K562 (cell line): ENCODE results near the gene FAM107B. TPM values are rescaled to one million over a fixed set of nuclear protein-coding genes. Genes with fewer than 3 reads are reported as not detected.

Experiments used
- ATAC-seq: fragments of 200-7000 bp; cut with Tn5 transposase; 3 replicates; pipeline ENCODE4 v1.9.1; 2020; ENCODE audit warnings: moderate library complexity
- BruUV-seq: library from RNA; stranded (reverse); fragments of 400-500 nt; replicated peaks from 2 replicates; lab custom pipeline; 2021; lab: Mats Ljungman, UMichigan
- CTCF ChIA-PET: fragments of 300-600 bp; formaldehyde crosslinking; extraction: SDS; loops from one replicate; lab custom pipeline; 2021; ENCODE audit warnings: low intra/inter-chr PET ratio; lab: Yijun Ruan, JAX
- POLR2A ChIA-PET: fragments of 300-600, 350-650 bp; sonication (Branson Sonifier 250); formaldehyde crosslinking; extraction: SDS; loops from one replicate; lab custom pipeline; 2021; ENCODE audit warnings: antibody characterized with exemption, inconsistent platforms; lab: Yijun Ruan, JAX
- DNase-seq, 4 experiments: peaks; one replicate each; pipeline versions ENCODE4 v3.0.0 to v3.0.0-alpha.2; 2011 to 2018; ENCODE audit warnings: low spot score in 3 of 4, mixed read lengths in 3 of 4; ENCODE audit errors: extremely low read depth in 1 of 4
- FAIRE-seq: peaks from 2 replicates; lab custom pipeline; 2011; peaks lifted over from hg19 to GRCh38; lab: Jason Lieb, UNC
- H2AFZ ChIP-seq: 2 replicates; pipeline ENCODE4 v1.6.0; 2011; ENCODE audit warnings: low read depth, low read length, control low read depth, inconsistent platforms
- H3K27ac ChIP-seq: fragments of 200-600 bp; 3 replicates; pipeline ENCODE4 v1.8.0; 2011; ENCODE audit warnings: low read depth, mild to moderate bottlenecking, control low read depth, inconsistent platforms, low read length, moderate library complexity, mixed read lengths; ENCODE audit errors: extremely low read depth
- H3K27me3 ChIP-seq, 2 experiments: fragments of 300-600 bp in 1 of 2; 2 replicates in 1 of 2; 3 replicates in 1 of 2; pipeline versions ENCODE4 v1.6.0 to v1.8.0; 2011; ENCODE audit warnings: inconsistent platforms in 2 of 2, low read length in 2 of 2, mild to moderate bottlenecking in 1 of 2, mixed read lengths in 1 of 2, moderate library complexity in 1 of 2; ENCODE audit not compliant: control insufficient read depth in 2 of 2, insufficient read depth in 2 of 2
- H3K36me3 ChIP-seq: fragments of 300-600 bp; 3 replicates; pipeline ENCODE4 v1.8.0; 2011; ENCODE audit warnings: mild to moderate bottlenecking, low read length, inconsistent platforms; ENCODE audit not compliant: control insufficient read depth, insufficient read depth
- H3K4me1 ChIP-seq, 2 experiments: fragments of 200-600 bp in 1 of 2; replicated peaks in 1 of 2; 2 replicates in 1 of 2; 3 replicates in 1 of 2; pipeline versions ENCODE4 v1.5.1 to v1.8.0; 2011; ENCODE audit warnings: inconsistent platforms in 2 of 2, low read length in 2 of 2, mild to moderate bottlenecking in 1 of 2, mixed read lengths in 1 of 2, moderate library complexity in 1 of 2; ENCODE audit not compliant: control insufficient read depth in 2 of 2, insufficient read depth in 2 of 2
- H3K4me2 ChIP-seq: 2 replicates; pipeline ENCODE4 v1.6.1; 2011; ENCODE audit warnings: low read length, control low read depth, inconsistent platforms, mixed read lengths; ENCODE audit not compliant: insufficient read depth
- H3K4me3 ChIP-seq: fragments of 200-600 bp; sonication (generic), shearing (Covaris generic); 2 replicates; pipeline ENCODE4 v1.5.1; 2016; ENCODE audit warnings: control low read depth, inconsistent platforms
- H3K79me2 ChIP-seq: fragments of 200-600 bp; 3 replicates; pipeline ENCODE4 v1.8.0; 2011; ENCODE audit warnings: low read length, inconsistent platforms; ENCODE audit not compliant: control insufficient read depth, insufficient read depth
- H3K9ac ChIP-seq, 2 experiments: 2 replicates each; pipeline versions ENCODE4 v1.6.0 to v1.6.1; 2011; ENCODE audit warnings: low read depth in 2 of 2, low read length in 2 of 2, control low read depth in 1 of 2, inconsistent platforms in 1 of 2, mild to moderate bottlenecking in 1 of 2, mixed read lengths in 1 of 2; ENCODE audit not compliant: insufficient read depth in 1 of 2
- H3K9me1 ChIP-seq: one replicate; pipeline ENCODE4 v1.6.0; 2011; ENCODE audit warnings: inconsistent platforms, mild to moderate bottlenecking, low read length, moderate library complexity; ENCODE audit not compliant: control insufficient read depth, insufficient read depth
- H3K9me3 ChIP-seq: replicated peaks from 2 replicates; pipeline ENCODE4 v1.5.1; 2011; ENCODE audit warnings: low read depth, low read length, inconsistent platforms; ENCODE audit not compliant: control insufficient read depth, insufficient read depth
- H4K20me1 ChIP-seq: replicated peaks from 2 replicates; pipeline ENCODE4 v1.6.1; 2011; ENCODE audit warnings: low read length, inconsistent platforms, mixed read lengths; ENCODE audit not compliant: control insufficient read depth, insufficient read depth
- ARID1B ChIP-seq: fragments of 450-650 bp; IDR thresholded peaks from 2 replicates; pipeline ENCODE4 v1.6.1; 2016; ENCODE audit warnings: antibody characterized with exemption, mild to moderate bottlenecking, inconsistent platforms
- DEAF1 ChIP-seq: fragments of 450-650 bp; formaldehyde crosslinking; IDR thresholded peaks from 2 replicates; pipeline ENCODE4 v1.4.0; 2020; ENCODE audit warnings: mild to moderate bottlenecking, moderate library complexity
- KDM5B ChIP-seq: fragments of 200-600 bp; sonication (generic); IDR thresholded peaks from 2 replicates; pipeline ENCODE4 v1.6.1; 2012; ENCODE audit warnings: low read depth, mild to moderate bottlenecking, moderate library complexity, low read length, control low read depth, inconsistent platforms; ENCODE audit not compliant: insufficient replicate concordance
- PBX2 ChIP-seq, 2 experiments: IDR thresholded peaks in 1 of 2; conservative IDR thresholded peaks in 1 of 2; 2 replicates each; pipeline ENCODE4 v1.6.1; 2016; ENCODE audit warnings: low read depth in 2 of 2, mild to moderate bottlenecking in 1 of 2, missing compliant biosample characterization in 1 of 2, missing genetic modification characterization in 1 of 2, moderate library complexity in 1 of 2
- THRAP3 ChIP-seq: fragments of 450-650 bp; IDR thresholded peaks from 2 replicates; pipeline ENCODE4 v1.6.1; 2016; ENCODE audit warnings: mild to moderate bottlenecking, inconsistent platforms, borderline replicate concordance
- WGBS: fragments of 100-300 bp; shearing (Covaris generic); methylation state at CpG from one replicate; pipeline ENCODE4 v1.1.6; 2016; ENCODE audit warnings: low coverage, mixed read lengths; ENCODE audit not compliant: insufficient coverage; ENCODE audit errors: missing lambda C conversion rate; 5-methylcytosine and 5-hydroxymethylcytosine counted together
- in situ Hi-C: fragments of 300-500 bp; cut with MboI; formaldehyde crosslinking; loops from 4 replicates; pipeline ENCODE4 v1.15.0; 2018; ENCODE audit warnings: inconsistent platforms, mixed read lengths
- intact Hi-C: fragments of 100-400 bp; cut with micrococcal nuclease; formaldehyde crosslinking; loops from 2 replicates; pipeline ENCODE4 v1.14.2; 2022
- polyA plus RNA-seq, 8 experiments: library from polyadenylated mRNA; depleted of rRNA in 4 of 8; stranded (reverse) in 5 of 8; unstranded in 3 of 8; fragments of >200 nt; fragmentation: Nextera tagmentation in 2 of 8; fragmentation: Illumina TruSeq in 1 of 8; extraction: Ambion mirVana in 2 of 8; extraction: Trizol in 1 of 8; gene quantifications; 2 replicates each; pipeline versions ENCODE4 v1.2.1 to v1.2.3, GENCODE V29; 2011 to 2014; ENCODE audit warnings: inconsistent platforms in 1 of 8, missing spikeins in 1 of 8
- total RNA-seq, 7 experiments: library from RNA; depleted of rRNA in 6 of 7; stranded (reverse); fragments of >200 nt in 6 of 7; fragmentation: Illumina TruSeq in 2 of 7; extraction: Trizol in 2 of 7; gene quantifications; 2 replicates each; pipeline versions ENCODE4 v1.2.1 to v1.2.3, GENCODE V29; 2011 to 2021; ENCODE audit warnings: low replicate concordance in 1 of 7

FAM107B gene
- total and polyA plus RNA-seq, 9 of the 15 experiments (the other 6 are each of a cell fraction or from before 2014, with no cell fraction given), result 0.40 to 2.8 (median 1.4) TPM

GRCh38 chr10:14574885-14575284, 199.8 kb downstream of the FAM107B start:
- no peak overlapping the region for H2AFZ ChIP-seq
- no peak overlapping the region for H3K4me2 ChIP-seq
- 0% methylated on average over 6 of the region's 6 CpGs for whole genome bisulfite sequencing
- H3K4me1 ChIP-seq, result no peaks in the 10 kb centered on the region
- ATAC-seq (no peak), FAIRE-seq (no peak), DNase-seq (no peak)
- ChIA-PET POLR2A (interaction anchor here (0.5 to 1.6 kb wide), 2 partner anchors 379 to 477 kb away, joined by 3 to 4 read pairs; partner anchors contain the start of gene DCLRE1C), CTCF (no interaction called here)
- no peak overlapping the region for H3K27ac ChIP-seq
- no peaks in the 10 kb centered on the region for H3K9me3 ChIP-seq
- H3K79me2 ChIP-seq, result no peaks in the 10 kb centered on the region
- H3K27me3 ChIP-seq, result peaks cover 9% of the 10 kb centered on the region in 2 experiments; a peak in 3 of 5 replicates
- no peaks in the 10 kb centered on the region for H3K36me3 ChIP-seq
- H3K9me1 ChIP-seq, result no peaks in the 10 kb centered on the region
- no peak overlapping the region for H3K9ac ChIP-seq
- H3K4me3 ChIP-seq, result no peak overlapping the region
- no TSS peak for BruUV-seq
- intact Hi-C loops (no loop called here), in situ Hi-C loops (no loop called here)
- no peak for TF ChIP-seq KDM5B
- no peak for TF ChIP-seq ARID1B
- TF ChIP-seq DEAF1 (CRISPR knock-in tag), result no peak
- no peaks in the 10 kb centered on the region for H4K20me1 ChIP-seq

GRCh38 chr10:14574291-14574690, 200.4 kb downstream of the FAM107B start:
- H3K4me2 ChIP-seq, result no peak overlapping the region

More at GRCh38 chr10:14574291-14574690, 200.4 kb downstream of the FAM107B start:
- no peaks in the 10 kb centered on the region for H3K4me1 ChIP-seq
- POLR2A ChIA-PET, result interaction anchor here (0.5 to 1.6 kb wide), 2 partner anchors 379 to 477 kb away, joined by 3 to 4 read pairs; partner anchors contain the start of gene DCLRE1C
- H3K36me3 ChIP-seq, result no peaks in the 10 kb centered on the region
- peaks cover 9% of the 10 kb centered on the region in 2 experiments; a peak in 3 of 5 replicates for H3K27me3 ChIP-seq
- in situ Hi-C loops, result no loop called here
- H3K9ac ChIP-seq, result no peak overlapping the region
- no peak for TF ChIP-seq PBX2 (CRISPR knock-in tag; IDR thresholded peaks at IDR 0.05; ENCODE audit: low read depth)
- no peak for TF ChIP-seq PBX2 (tag; conservative IDR thresholded peaks at IDR 0.05; ENCODE audit: low read depth)
- TF ChIP-seq THRAP3, result no peak
- H3K9me1 ChIP-seq, result no peaks in the 10 kb centered on the region
- ATAC-seq (no peak), FAIRE-seq (no peak), DNase-seq (no peak)
- WGBS, result 0% methylated on average over 3 of the region's 3 CpGs
- no peak overlapping the region for H2AFZ ChIP-seq
- BruUV-seq, result no TSS peak
- intact Hi-C loops, result no loop called here
- no peak overlapping the region for H3K27ac ChIP-seq
- H3K9me3 ChIP-seq, result no peaks in the 10 kb centered on the region
- no peaks in the 10 kb centered on the region for H4K20me1 ChIP-seq
- no peaks in the 10 kb centered on the region for H3K79me2 ChIP-seq
- CTCF ChIA-PET, result no interaction called here
- H3K4me3 ChIP-seq, result no peak overlapping the region
